ENCODE data around the gene ACVR1.
"Not testable (repeated sequence)": the region's sequence is repeated elsewhere in the genome, so short reads cannot be mapped to it uniquely, and the experiment has no call there.

ACVR1 gene

DNA sequence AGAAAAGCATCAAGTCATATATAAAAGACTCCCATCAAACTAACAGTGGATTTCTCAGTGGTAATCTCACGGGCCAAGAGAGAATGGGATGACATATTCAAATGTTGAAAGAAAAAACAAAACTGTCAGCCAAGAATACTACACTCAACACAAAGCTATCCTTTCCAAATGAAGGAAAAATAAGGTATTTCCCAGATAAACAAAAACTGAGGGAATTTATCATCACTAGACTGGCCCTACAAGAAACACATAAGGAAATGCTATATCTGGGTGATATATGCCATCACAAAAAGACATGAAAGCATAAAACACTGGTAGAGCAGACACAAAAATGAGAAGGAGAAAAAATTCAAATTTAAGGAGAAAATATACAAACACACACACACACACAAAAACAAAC is 118.6 kb downstream of the ACVR1 start:
- H3K4me3 ChIP-seq (ENCODE audit: control insufficient read depth, low read depth, low read length): no peak overlapping the region
- DNase-seq (ENCODE audit: low read depth): no peak
- TF ChIP-seq, protein P1, sequence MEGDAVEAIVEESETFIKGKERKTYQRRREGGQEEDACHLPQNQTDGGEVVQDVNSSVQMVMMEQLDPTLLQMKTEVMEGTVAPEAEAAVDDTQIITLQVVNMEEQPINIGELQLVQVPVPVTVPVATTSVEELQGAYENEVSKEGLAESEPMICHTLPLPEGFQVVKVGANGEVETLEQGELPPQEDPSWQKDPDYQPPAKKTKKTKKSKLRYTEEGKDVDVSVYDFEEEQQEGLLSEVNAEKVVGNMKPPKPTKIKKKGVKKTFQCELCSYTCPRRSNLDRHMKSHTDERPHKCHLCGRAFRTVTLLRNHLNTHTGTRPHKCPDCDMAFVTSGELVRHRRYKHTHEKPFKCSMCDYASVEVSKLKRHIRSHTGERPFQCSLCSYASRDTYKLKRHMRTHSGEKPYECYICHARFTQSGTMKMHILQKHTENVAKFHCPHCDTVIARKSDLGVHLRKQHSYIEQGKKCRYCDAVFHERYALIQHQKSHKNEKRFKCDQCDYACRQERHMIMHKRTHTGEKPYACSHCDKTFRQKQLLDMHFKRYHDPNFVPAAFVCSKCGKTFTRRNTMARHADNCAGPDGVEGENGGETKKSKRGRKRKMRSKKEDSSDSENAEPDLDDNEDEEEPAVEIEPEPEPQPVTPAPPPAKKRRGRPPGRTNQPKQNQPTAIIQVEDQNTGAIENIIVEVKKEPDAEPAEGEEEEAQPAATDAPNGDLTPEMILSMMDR (conservative IDR thresholded peaks at IDR 0.05; ENCODE audit: control insufficient read depth, insufficient read depth, low read depth, low read length): no peak

GRCh38 chr2:157756447-157756846 is 119.7 kb downstream of the ACVR1 start:
- DNase-seq (ENCODE audit: low read depth); H3K4me3 ChIP-seq (ENCODE audit: control insufficient read depth, low read depth, low read length): not testable (repeated sequence)

DNA sequence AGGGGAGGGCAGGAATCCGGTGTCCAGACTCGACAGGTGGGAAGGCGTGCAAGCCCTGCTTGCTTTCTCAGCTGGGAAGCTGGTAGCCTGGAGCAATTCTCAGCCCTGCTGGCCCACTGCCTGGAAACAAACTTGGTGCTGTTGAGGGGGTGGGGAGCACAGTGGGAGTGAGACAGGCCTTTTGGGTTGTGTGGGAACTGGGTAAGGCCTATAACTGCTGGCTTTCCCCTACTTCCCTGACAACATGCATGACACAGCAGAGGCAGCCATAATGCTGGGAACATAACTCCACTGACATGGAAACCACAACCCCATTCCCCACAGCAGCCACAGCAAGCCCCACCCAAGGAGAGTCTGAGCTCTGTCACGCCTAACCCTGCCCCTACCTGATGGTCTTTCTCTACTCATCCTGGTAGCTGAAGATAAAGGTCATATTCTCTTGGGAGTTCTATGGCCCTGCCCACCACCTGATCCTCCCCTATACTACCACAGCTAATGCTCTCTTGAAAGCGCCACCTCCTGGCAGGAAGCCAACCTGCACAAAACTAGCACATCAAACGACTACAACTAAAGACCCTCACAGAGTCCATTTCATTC is 124.6 kb downstream of the ACVR1 start:
- DNase-seq (ENCODE audit: low read depth): peak; percentile 40
- H3K4me3 ChIP-seq (ENCODE audit: control insufficient read depth, low read depth, low read length): no peak overlapping the region
- TF ChIP-seq, protein P1 (conservative IDR thresholded peaks at IDR 0.05; ENCODE audit: control insufficient read depth, insufficient read depth, low read depth, low read length): no peak

- no peak for DNase-seq (ENCODE audit: low read depth)
- H3K4me3 ChIP-seq (ENCODE audit: control insufficient read depth, low read depth, low read length): no peak overlapping the region
- TF ChIP-seq, protein P1 (conservative IDR thresholded peaks at IDR 0.05; ENCODE audit: control insufficient read depth, insufficient read depth, low read depth, low read length): no peak
Measured at GRCh38 chr2:157749684-157750083, 126.4 kb downstream of the ACVR1 start.

DNA sequence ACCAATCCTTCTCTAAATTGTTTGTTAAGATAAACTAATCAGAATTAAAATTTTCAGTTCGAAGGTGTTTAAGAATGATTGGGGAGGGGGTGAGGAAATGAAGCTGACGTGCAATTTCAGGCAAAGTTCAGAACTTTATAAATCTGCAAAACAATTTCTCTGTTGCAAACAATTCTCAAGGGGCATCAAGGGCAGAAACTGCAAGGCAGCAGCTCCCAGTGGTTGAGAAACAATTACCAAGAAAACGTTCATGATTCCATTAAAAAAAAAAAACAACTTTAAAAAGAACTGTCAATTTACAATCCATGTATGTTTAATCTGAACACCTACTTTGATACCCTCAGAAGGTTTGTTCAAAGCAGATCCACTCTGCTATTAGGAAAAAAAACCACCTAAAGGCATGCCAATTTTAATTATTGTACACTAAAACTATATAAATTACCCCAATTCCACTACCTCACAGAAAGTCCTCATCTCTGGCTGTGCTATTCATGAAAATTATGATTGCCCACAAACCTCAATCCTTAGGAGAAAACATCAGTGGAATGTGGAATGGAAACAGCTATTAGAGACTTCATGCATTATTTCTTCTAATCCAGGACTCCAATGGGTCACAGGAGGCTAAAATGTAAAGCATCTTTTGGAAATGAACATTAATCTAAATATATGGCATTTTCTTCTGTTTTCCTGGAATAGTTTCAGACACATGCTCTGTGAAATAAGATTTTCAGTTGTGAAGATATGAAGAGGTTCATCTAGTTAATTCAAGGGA is 127.6 kb downstream of the ACVR1 start:
- TF ChIP-seq, protein P1 (conservative IDR thresholded peaks at IDR 0.05; ENCODE audit: control insufficient read depth, insufficient read depth, low read depth, low read length): no peak
- DNase-seq (ENCODE audit: low read depth): peak; percentile 37
- H3K4me3 ChIP-seq (ENCODE audit: control insufficient read depth, low read depth, low read length): no peak overlapping the region

GRCh38 chr2:157747695-157748370 is 128.3 kb downstream of the ACVR1 start:
- TF ChIP-seq, protein P1 (conservative IDR thresholded peaks at IDR 0.05; ENCODE audit: control insufficient read depth, insufficient read depth, low read depth, low read length): no peak
- DNase-seq (ENCODE audit: low read depth): peak; percentile 92
- H3K4me3 ChIP-seq (ENCODE audit: control insufficient read depth, low read depth, low read length): no peak overlapping the region

- no peak overlapping the region for H3K4me3 ChIP-seq (ENCODE audit: control insufficient read depth, low read depth, low read length)
- no peak for DNase-seq (ENCODE audit: low read depth)
- TF ChIP-seq, protein P1 (conservative IDR thresholded peaks at IDR 0.05; ENCODE audit: control insufficient read depth, insufficient read depth, low read depth, low read length): no peak
Measured at GRCh38 chr2:157747280-157747679, 128.8 kb downstream of the ACVR1 start.

Data from fibroblast of mammary gland (primary cell).